Measurements from ENCODE around the gene KRT28. TPM values are rescaled to one million over a fixed set of nuclear protein-coding genes. Genes with fewer than 3 reads are reported as not detected.
A peak's percentile ranks its signal among the peaks of the same experiment; 100 is the strongest.

KRT28 gene
- total and polyA plus RNA-seq, 2 of the 8 experiments (the other 6 are each of a cell fraction or from before 2014, with no cell fraction given): not detected

DNA sequence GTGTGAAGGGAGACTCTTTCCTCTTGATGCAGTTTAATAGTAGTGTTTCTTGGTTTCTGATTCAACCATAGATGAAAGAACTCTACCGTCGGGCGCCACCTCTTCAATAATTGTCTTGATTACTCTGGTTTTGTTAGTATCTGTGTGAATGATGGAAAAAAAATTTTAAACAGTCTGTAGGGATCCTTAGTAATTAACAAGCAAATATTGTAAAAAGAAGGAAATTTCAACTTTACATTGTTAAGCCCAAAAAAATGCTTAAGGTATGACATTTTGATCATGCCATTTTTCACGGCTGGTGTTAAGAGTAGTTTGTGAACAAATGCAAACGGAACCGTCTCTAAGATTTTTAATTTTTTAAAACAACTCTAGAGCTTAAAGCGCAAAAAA lies 18.6 kb upstream of the KRT28 start:
- Histone ChIP-seq H4K5ac (ENCODE audit: insufficient read length, low read depth, low read length) (no peak overlapping the region), H3K18ac (ENCODE audit: extremely low read depth, low read length) (no peak overlapping the region), H3K36me3 (ENCODE audit: control insufficient read depth in 2 of 4, insufficient read depth in 4 of 4, low read length in 3 of 4) (peaks cover 0 to 5% (median 4%) of the 10 kb centered on the region in 4 experiments; a peak in 2 of 8 replicates), H3K23me2 (ENCODE audit: low read depth, low read length) (no peaks in the 10 kb centered on the region), H3K23ac (ENCODE audit: insufficient read length) (no peak overlapping the region), H2BK12ac (ENCODE audit: low read depth, low read length) (no peak overlapping the region), H3K79me2 (ENCODE audit: control insufficient read depth in 1 of 2, insufficient read depth in 2 of 2, low read length in 2 of 2) (no peaks in the 10 kb centered on the region), H4K91ac (replicated peaks; ENCODE audit: insufficient read length, low read length) (no peak overlapping the region), H3K9me3 (ENCODE audit: insufficient read depth in 2 of 2, low read depth in 1 of 2, low read length in 1 of 2) (no peaks in the 10 kb centered on the region), H3K27me3 (replicated peaks in 1 of 4; ENCODE audit: control insufficient read depth in 3 of 4, extremely low read depth in 1 of 4, insufficient read depth in 3 of 4, low read length in 3 of 4) (no peaks in the 10 kb centered on the region; a peak in 2 of 7 replicates), H2BK120ac (replicated peaks; ENCODE audit: low read depth, low read length) (no peak overlapping the region), H3K4ac (replicated peaks; ENCODE audit: insufficient read length, low read depth, low read length) (no peak overlapping the region), H2AFZ (ENCODE audit: low read length) (0 out of 2 replicates have a peak overlapping the region, but pooled peaks have one; percentile 28), H3K9ac (replicated peaks in 1 of 4; ENCODE audit: extremely low read depth in 1 of 4, low read depth in 3 of 4, low read length in 3 of 4) (peak overlapping the region in 1 of 4 experiments; percentile 59; a peak in 1 of 7 replicates), H3K14ac (ENCODE audit: insufficient read length) (no peak overlapping the region), H2BK20ac (ENCODE audit: low read length) (no peak overlapping the region), H3K27ac (ENCODE audit: low read depth, low read length) (no peak overlapping the region), H3K56ac (replicated peaks; ENCODE audit: insufficient read length, low read depth, low read length) (peak overlapping the region; percentile 55), H2BK15ac (ENCODE audit: low read length) (no peak overlapping the region), H2BK5ac (ENCODE audit: low read depth, low read length) (no peak overlapping the region), H4K8ac (ENCODE audit: extremely low read depth, insufficient read depth, low read length) (no peak overlapping the region), H3K4me1 (replicated peaks in 1 of 4; ENCODE audit: control insufficient read depth in 3 of 4, insufficient read depth in 4 of 4, low read length in 3 of 4) (no peaks in the 10 kb centered on the region; a peak in 1 of 7 replicates), H2AK5ac (ENCODE audit: low read depth, low read length) (no peak overlapping the region), H3K79me1 (ENCODE audit: low read depth, low read length) (no peaks in the 10 kb centered on the region), H3K4me3 (ENCODE audit: extremely low read depth in 1 of 4, insufficient read depth in 2 of 4, low read depth in 3 of 4, low read length in 4 of 4) (peak overlapping the region; percentile 54 to 86 (median 66)), H4K20me1 (replicated peaks in 1 of 2; ENCODE audit: control insufficient read depth in 1 of 2, insufficient read depth in 2 of 2, low read length in 2 of 2) (no peaks in the 10 kb centered on the region), H3K4me2 (ENCODE audit: insufficient read depth in 1 of 2, low read depth in 2 of 2, low read length in 2 of 2) (peak overlapping the region; percentile 55 to 66)
- 38% methylated on average over 7 of the region's 7 CpGs; no CpG with 5 or more reads in 1 of the 2 experiments for WGBS, 2 experiments (ENCODE audit: extremely low coverage in 1 of 2, insufficient coverage in 1 of 2, insufficient read length in 1 of 2, insufficient replicate concordance in 2 of 2, low coverage in 1 of 2, low lambda C conversion rate in 2 of 2, missing lambda C conversion rate in 1 of 2)
- DNase-seq (ENCODE audit: low read depth in 1 of 2, low spot score in 2 of 2): no peak
- FAIRE-seq: no peak
- ChIA-PET CTCF (ENCODE audit: partially characterized antibody) (interaction anchor here (1.2 kb wide), 1 partner anchor 46 kb away, joined by 3 read pairs; no protein-coding TSS in a partner anchor), POLR2A (ENCODE audit: partially characterized antibody) (interaction anchor here (1.1 to 1.2 kb wide), 3 partner anchors 15 to 871 kb away, joined by 3 to 5 read pairs (median 4); no protein-coding TSS in a partner anchor)
- no peak for TF ChIP-seq SP4 (IDR thresholded peaks at IDR 0.05; ENCODE audit: low read length)
- TF ChIP-seq POU5F1 (IDR thresholded peaks at IDR 0.05; ENCODE audit: low read depth, low read length): no peak
- TF ChIP-seq MAFK (IDR thresholded peaks at IDR 0.05; ENCODE audit: low read depth, low read length): no peak
- TF ChIP-seq CHD1 (IDR thresholded peaks at IDR 0.05; ENCODE audit: low read depth, low read length): no peak
- TF ChIP-seq SIN3A (conservative IDR thresholded peaks at IDR 0.05 in 1 of 2, IDR thresholded peaks at IDR 0.05 in 1 of 2; ENCODE audit: low read depth in 1 of 2, low read length in 2 of 2): no peak
- no peak for TF ChIP-seq CBX5 (IDR thresholded peaks at IDR 0.05; ENCODE audit: low read depth, low read length)
- TF ChIP-seq RNF2 (IDR thresholded peaks at IDR 0.05; ENCODE audit: borderline replicate concordance, low read depth, low read length, missing control alignments, poor library complexity, severe bottlenecking): no peak
- TF ChIP-seq, protein P1, sequence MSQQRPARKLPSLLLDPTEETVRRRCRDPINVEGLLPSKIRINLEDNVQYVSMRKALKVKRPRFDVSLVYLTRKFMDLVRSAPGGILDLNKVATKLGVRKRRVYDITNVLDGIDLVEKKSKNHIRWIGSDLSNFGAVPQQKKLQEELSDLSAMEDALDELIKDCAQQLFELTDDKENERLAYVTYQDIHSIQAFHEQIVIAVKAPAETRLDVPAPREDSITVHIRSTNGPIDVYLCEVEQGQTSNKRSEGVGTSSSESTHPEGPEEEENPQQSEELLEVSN (IDR thresholded peaks at IDR 0.05): no peak
